HG02798 (cell line): ENCODE data around the gene NLRP5.
"Not testable (repeated sequence)": the region's sequence is repeated elsewhere in the genome, so short reads cannot be mapped to it uniquely, and the experiment has no call there.

Experiments
- ATAC-seq: cut with Tn5 transposase; IDR thresholded peaks from one replicate; pipeline ENCODE4 v1.9.1; 2021; ENCODE audit warnings: mild to moderate bottlenecking; ENCODE audit not compliant: unreplicated experiment, poor library complexity

The NLRP5 gene

DNA sequence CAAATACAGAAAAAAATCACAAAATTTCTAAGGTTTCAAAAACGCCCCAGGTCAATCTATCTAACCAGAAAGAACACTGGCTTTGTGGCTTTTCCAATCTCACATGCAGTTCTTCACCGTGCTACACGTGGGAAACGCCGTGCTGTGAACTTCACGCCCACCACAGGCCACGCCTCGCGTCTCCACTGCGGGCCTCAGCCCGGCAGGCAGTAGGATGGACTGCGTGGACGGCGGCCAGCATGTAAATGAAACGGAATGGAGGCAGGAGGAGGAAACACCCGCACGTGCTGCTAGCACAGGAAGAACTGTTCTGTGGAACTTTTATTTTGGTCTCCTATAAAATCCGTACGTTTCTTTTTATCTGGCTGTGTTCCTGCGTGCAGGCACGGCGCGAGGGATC lies 110.7 kb downstream of the NLRP5 start:
- no peak for ATAC-seq

GRCh38 chr19:56097776-56098175 lies 111.2 kb downstream of the NLRP5 start:
- ATAC-seq, result no peak

DNA sequence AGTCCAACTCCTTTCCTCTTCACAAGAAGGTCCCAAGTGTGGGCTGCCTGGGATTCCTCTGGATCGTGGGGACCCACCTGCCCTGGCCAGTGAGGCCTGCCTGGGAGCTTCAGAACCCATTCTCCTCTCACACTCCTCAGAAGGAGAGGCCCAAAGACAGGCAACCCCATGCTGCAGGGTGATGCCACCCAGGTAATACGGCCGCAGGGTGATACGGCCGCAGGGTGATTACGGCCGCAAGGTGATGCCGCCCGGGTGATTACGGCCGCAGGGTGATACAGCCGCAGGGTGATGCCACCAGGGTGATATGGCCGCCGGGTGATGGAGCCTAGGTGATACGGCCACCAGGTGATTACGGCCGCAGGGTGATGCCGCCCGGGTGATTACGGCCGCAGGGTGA lies 111.7 kb downstream of the NLRP5 start:
- not testable (repeated sequence) for ATAC-seq

- ATAC-seq, result no peak
These were observed 112.4 kb downstream of the NLRP5 start for GRCh38 chr19:56098731-56099568.

DNA sequence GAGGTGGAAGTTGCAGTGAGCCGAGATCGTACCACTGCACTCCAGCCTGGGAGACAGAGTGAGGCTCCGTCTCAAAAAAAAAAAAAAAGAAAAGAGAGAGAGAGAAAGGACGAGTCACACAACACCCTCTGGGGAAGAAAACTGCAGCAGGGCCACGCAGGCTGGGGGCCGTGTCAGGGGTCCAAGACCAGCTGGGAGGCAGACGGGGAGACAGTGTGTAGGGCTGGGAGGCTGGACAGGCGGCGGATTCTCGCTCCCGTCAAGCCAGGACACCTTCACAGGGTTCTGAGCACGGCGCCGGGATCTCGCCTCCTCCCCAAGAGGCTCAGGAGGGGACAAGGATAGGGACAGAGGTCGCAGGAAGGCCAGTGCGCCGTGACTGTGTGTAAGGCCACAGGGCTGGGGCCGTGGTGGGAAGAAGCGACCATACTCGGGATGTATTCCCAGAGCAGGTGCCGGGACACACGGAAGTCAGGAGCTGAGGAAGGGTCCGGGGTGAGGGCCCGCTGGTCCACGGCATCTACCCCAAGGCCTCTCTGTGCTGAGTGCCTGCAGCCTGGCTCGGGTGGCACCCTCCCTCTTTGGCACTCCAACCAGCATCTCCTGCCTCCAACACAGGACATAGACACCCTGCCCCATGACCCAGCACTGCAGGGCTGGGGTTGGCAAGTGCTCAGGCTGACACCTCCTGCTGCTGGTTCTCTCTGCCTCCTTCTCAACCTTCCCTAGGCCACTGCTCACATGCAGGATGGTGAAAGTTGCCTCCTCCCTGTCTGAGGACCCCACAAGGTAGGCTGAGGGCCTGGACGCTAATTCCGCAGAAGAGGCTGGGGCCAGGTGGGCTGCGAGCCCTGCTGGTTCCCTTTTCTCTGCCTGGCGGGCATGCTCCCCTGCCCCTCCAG lies 113.3 kb downstream of the NLRP5 start:
- no peak for ATAC-seq

GRCh38 chr19:56101095-56101494 lies 114.5 kb downstream of the NLRP5 start:
- ATAC-seq, result no peak

DNA sequence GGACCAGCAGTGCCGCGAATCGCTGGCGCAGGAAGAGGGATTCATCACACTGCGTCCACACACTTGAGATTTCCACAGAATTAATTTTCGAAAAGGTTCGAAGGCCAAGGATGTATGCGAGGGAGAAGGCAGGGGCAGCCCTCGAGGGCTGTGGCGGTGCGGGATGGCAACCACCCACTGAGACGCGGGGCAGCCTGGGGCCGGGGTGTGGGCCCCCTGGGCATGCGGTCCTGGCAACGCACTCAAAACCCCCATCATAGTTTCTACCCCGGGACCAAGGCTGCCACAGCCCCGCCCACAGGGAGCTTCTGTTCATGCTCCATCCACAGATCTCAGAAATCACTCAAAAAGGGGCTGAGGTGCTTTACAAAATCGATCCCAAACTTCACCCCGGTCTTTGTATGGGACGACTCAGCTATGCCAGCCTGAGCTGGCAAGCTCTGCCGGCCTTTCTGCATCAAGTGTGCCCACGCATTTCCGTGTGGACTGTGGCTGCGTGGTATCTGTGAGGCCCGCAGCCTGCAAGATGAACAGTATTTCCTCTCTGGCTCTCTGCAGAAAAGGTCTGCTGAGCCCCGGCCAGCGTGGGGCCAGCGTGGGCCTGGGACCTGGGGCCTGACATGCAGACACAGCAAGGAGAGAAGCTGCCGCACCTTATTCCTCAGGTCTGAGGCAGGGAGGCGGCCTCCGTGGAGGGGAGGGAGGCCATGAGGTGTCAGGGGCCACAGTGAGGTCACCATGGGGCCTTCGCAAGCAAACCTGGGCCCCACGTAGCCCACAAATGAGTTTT lies 115.4 kb downstream of the NLRP5 start:
- no peak for ATAC-seq

- ATAC-seq, result no peak
These were observed 116.5 kb downstream of the NLRP5 start for GRCh38 chr19:56103027-56103614.

- ATAC-seq, result no peak
These were observed 117.8 kb downstream of the NLRP5 start for GRCh38 chr19:56104423-56104822.

DNA sequence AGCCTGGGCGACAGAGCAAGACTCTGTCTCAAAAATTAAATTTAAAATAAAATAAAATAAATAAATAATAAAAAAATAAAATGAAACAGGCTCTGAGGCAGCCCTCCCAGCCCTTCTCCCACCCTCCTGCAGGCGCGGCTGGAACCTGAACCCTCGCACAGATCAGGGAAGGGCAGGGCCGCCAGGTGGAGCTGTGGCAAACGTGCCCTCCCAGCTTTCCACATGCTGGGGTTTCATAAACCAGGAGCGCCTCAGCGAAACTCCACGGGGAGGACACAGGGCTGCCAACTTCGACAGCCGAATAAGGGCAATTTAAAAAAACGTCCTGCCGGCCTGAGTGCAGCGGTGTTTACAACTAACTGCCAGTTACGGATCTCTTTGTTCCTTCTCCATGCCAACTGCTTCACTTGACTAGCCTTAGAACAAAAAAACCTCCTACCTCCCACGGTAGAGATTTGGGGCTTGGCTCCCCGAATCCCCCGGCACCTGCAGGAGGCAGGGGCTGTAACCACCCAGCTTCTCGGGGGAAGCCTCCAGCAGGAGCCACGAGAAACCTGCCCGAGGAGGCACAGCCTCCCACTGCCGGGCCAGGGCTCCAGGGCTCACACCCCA lies 118.6 kb downstream of the NLRP5 start:
- ATAC-seq, result no peak

- not testable (repeated sequence) for ATAC-seq
These were observed 119.3 kb downstream of the NLRP5 start for GRCh38 chr19:56105831-56106396.

GRCh38 chr19:56106397-56106849 lies 119.8 kb downstream of the NLRP5 start:
- no peak for ATAC-seq

- ATAC-seq, result no peak
These were observed 120.4 kb downstream of the NLRP5 start for GRCh38 chr19:56106993-56107392.

- no peak for ATAC-seq
These were observed 121.2 kb downstream of the NLRP5 start for GRCh38 chr19:56107626-56108351.

GRCh38 chr19:56108447-56109195 lies 122.0 kb downstream of the NLRP5 start:
- ATAC-seq, result no peak

DNA sequence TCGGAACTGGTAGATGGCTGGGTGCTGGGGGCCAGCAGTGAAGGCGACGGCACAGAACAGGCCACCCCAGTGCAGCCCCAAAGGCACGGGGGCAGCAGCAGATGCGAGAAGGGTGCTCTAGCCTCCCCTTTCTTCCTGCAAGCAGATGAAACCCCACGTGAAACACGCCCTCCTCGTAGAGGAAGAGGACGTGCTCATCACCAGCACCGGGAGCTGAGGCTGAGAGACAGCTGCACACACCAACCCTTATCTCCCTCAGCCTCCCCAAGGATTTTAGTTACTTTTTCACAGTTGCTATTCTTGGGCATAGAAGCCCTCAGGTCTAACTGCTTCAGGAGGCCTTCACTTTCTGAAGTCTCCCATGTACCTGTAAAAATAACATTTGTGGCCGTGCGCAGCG lies 122.7 kb downstream of the NLRP5 start:
- ATAC-seq, result no peak

- no peak for ATAC-seq
These were observed 124.2 kb downstream of the NLRP5 start for GRCh38 chr19:56110515-56111448.
